HepG2 (cell line): ENCODE results near the gene CCDC85C. TPM values are rescaled to one million over a fixed set of nuclear protein-coding genes. Genes with fewer than 3 reads are reported as not detected.

ENCODE experiments used
- ATF7-NPFF ChIP-seq: sonication (generic); formaldehyde crosslinking; IDR thresholded peaks from 2 replicates; pipeline ENCODE4 v1.8.1; 2023; ENCODE audit warnings: mild to moderate bottlenecking, low read depth, missing genetic modification reagents, moderate library complexity
- FOSL2 ChIP-seq: sonication (generic); formaldehyde crosslinking; IDR thresholded peaks from 2 replicates; pipeline ENCODE4 v1.4.0; 2020; ENCODE audit warnings: missing genetic modification reagents
- HMG20A ChIP-seq: IDR thresholded peaks from 2 replicates; pipeline ENCODE4 v1.6.1; 2016; ENCODE audit warnings: borderline replicate concordance
- JUNB ChIP-seq: sonication (generic); formaldehyde crosslinking; IDR thresholded peaks from 2 replicates; pipeline ENCODE4 v1.8.0; 2022; ENCODE audit warnings: missing genetic modification reagents, mild to moderate bottlenecking, borderline replicate concordance
- NFYC ChIP-seq: IDR thresholded peaks from 2 replicates; pipeline ENCODE4 v1.6.1; 2016; ENCODE audit warnings: missing genetic modification reagents, missing compliant biosample characterization
- RBM39 ChIP-seq: fragments of 200-400 bp; formaldehyde crosslinking; IDR thresholded peaks from one replicate; pipeline ENCODE4 v1.6.1; 2018; ENCODE audit warnings: antibody characterized with exemption, mild to moderate bottlenecking, low read depth, low read length; ENCODE audit not compliant: poor library complexity, severe bottlenecking
- RERE ChIP-seq: IDR thresholded peaks from 2 replicates; pipeline ENCODE4 v1.6.1; 2016; ENCODE audit warnings: low read depth, missing genetic modification reagents, missing compliant biosample characterization
- SNAPC5 ChIP-seq: sonication (generic); formaldehyde crosslinking; IDR thresholded peaks from 2 replicates; pipeline ENCODE4 v1.8.1; 2023; ENCODE audit warnings: mild to moderate bottlenecking, missing genetic modification reagents, borderline replicate concordance
- SRSF1 ChIP-seq: fragments of 200-400 bp; formaldehyde crosslinking; optimal IDR thresholded peaks from 2 replicates; pipeline ENCODE3; 2017; ENCODE audit warnings: mild to moderate bottlenecking, low read depth, low read length, moderate library complexity
- ZFP91 ChIP-seq: sonication (generic); formaldehyde crosslinking; IDR thresholded peaks from 2 replicates; pipeline ENCODE4 v1.9.0; 2022; ENCODE audit warnings: missing genetic modification reagents, mild to moderate bottlenecking, borderline replicate concordance
- ZNF124 ChIP-seq: sonication (generic); formaldehyde crosslinking; IDR thresholded peaks from 2 replicates; pipeline ENCODE4 v1.4.0; 2020; ENCODE audit warnings: missing genetic modification reagents
- ZNF234 ChIP-seq: sonication (generic); formaldehyde crosslinking; conservative IDR thresholded peaks from 2 replicates; pipeline ENCODE4 v1.5.1; 2020; ENCODE audit warnings: mild to moderate bottlenecking, missing genetic modification reagents
- ZNF333 ChIP-seq: sonication (generic); formaldehyde crosslinking; IDR thresholded peaks from 2 replicates; pipeline ENCODE4 v1.4.0; 2020; ENCODE audit warnings: mild to moderate bottlenecking, missing genetic modification reagents, borderline replicate concordance
- ZNF350 ChIP-seq: sonication (generic); formaldehyde crosslinking; IDR thresholded peaks from 2 replicates; pipeline ENCODE4 v1.4.0; 2020; ENCODE audit warnings: mild to moderate bottlenecking, low read depth, missing genetic modification reagents, borderline replicate concordance
- ZNF615 ChIP-seq: sonication (generic); formaldehyde crosslinking; IDR thresholded peaks from 2 replicates; pipeline ENCODE4 v1.5.0; 2020; ENCODE audit warnings: mild to moderate bottlenecking, missing genetic modification reagents, borderline replicate concordance
- ZSCAN25 ChIP-seq: sonication (generic); formaldehyde crosslinking; IDR thresholded peaks from 2 replicates; pipeline ENCODE4 v1.8.0; 2022; ENCODE audit warnings: mild to moderate bottlenecking, missing genetic modification reagents
- polyA plus RNA-seq, 8 experiments: library from polyadenylated mRNA; depleted of rRNA in 3 of 8; stranded (reverse) in 7 of 8; unstranded in 1 of 8; fragments of >200 nt; fragmentation: Illumina TruSeq in 4 of 8; extraction: Trizol in 4 of 8; gene quantifications; 2 replicates each; pipeline versions ENCODE4 v1.2.1 to v1.2.3, GENCODE V29; 2011 to 2016; ENCODE audit warnings: low read depth in 4 of 8, missing spikeins in 1 of 8, mixed read lengths in 1 of 8; ENCODE audit not compliant: insufficient read depth in 1 of 8
- total RNA-seq, 5 experiments: library from RNA; depleted of rRNA; stranded (reverse); fragments of >200 nt; fragmentation: Illumina TruSeq; extraction: Trizol; gene quantifications; 2 replicates each; pipeline ENCODE4 v1.2.3, GENCODE V29; 2016; ENCODE audit warnings: low read depth in 1 of 5
- TF ChIP-seq, protein P1 (sequence below): IDR thresholded peaks from 2 replicates; pipeline ENCODE4 v1.6.1; 2016; ENCODE audit warnings: mild to moderate bottlenecking
- TF ChIP-seq, protein P2 (sequence below): fragments of 450-650 bp; IDR thresholded peaks from 2 replicates; pipeline ENCODE4 v1.6.1; 2016

The CCDC85C gene
- total and polyA plus RNA-seq, 2 of the 13 experiments (the other 11 are each of a cell fraction or from before 2014, with no cell fraction given) = 18.8 to 43.8 TPM

DNA sequence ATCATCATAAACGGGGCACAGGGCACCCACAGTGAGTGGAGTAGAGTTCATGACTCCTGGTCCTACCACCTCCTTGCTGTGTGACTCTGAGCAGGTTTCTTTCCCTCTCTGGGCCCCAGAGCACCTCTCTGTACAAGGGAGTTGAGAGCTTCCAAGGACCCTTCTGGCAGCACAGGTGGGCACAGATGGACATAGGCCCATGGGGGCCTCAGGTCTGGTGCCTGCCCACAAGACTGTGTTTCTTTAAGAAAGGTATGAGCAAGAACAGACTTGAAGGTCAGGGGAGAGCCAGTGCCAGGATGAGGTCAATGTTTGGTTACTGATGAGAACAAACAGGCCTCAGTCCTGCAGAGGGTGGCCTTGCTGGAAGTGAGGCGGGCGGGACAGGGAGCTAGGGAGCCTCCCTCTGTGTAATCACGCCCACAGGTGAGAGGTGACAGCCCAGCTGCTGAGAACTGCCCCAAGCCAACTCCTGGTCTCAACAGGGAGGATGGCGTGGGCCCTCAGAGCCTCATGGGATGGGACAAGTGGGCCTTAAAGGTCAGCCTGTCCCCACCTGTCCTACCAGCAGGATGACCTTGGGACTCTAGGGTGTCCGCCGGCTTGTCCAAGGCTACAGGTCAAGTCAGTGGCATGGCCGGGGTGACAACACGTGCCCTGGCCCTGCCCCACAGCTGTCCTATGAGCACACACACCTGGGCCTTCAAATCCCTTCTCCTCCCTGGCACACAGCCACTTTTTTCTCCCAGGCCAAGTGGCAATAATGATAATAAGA lies 49.1 kb downstream of the CCDC85C start (continued):
- TF ChIP-seq ZFP91 (CRISPR knock-in tag) (peak; percentile 99), JUNB (CRISPR knock-in tag) (no peak), RBM39 (peak; percentile 30), ZNF333 (CRISPR knock-in tag) (no peak), ZNF350 (CRISPR knock-in tag) (peak; percentile 61), RERE (0 out of 2 replicates have a peak, but pooled peaks have one; percentile 42), SNAPC5 (CRISPR knock-in tag) (no peak), ZNF124 (CRISPR knock-in tag) (no peak; the same call in 1 of the 2 replicates), FOSL2 (CRISPR knock-in tag) (peak; percentile 24; the same call in 1 of the 2 replicates), ZNF234 (CRISPR knock-in tag) (no peak), ZNF615 (CRISPR knock-in tag) (0 out of 2 replicates have a peak, but pooled peaks have one; percentile 58), NFYC (no peak), ATF7-NPFF (CRISPR knock-in tag) (peak; percentile 29; the same call in 1 of the 2 replicates), SRSF1 (no peak), ZSCAN25 (CRISPR knock-in tag) (peak; percentile 66; the same call in 1 of the 2 replicates), HMG20A (CRISPR knock-in tag) (peak; percentile 11; the same call in 1 of the 2 replicates)
- TF ChIP-seq, protein P1, sequence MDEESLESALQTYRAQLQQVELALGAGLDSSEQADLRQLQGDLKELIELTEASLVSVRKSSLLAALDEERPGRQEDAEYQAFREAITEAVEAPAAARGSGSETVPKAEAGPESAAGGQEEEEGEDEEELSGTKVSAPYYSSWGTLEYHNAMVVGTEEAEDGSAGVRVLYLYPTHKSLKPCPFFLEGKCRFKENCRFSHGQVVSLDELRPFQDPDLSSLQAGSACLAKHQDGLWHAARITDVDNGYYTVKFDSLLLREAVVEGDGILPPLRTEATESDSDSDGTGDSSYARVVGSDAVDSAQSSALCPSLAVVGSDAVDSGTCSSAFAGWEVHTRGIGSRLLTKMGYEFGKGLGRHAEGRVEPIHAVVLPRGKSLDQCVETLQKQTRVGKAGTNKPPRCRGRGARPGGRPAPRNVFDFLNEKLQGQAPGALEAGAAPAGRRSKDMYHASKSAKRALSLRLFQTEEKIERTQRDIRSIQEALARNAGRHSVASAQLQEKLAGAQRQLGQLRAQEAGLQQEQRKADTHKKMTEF (CRISPR knock-in tag) = peak; percentile 56; the same call in 1 of the 2 replicates
- TF ChIP-seq, protein P2, sequence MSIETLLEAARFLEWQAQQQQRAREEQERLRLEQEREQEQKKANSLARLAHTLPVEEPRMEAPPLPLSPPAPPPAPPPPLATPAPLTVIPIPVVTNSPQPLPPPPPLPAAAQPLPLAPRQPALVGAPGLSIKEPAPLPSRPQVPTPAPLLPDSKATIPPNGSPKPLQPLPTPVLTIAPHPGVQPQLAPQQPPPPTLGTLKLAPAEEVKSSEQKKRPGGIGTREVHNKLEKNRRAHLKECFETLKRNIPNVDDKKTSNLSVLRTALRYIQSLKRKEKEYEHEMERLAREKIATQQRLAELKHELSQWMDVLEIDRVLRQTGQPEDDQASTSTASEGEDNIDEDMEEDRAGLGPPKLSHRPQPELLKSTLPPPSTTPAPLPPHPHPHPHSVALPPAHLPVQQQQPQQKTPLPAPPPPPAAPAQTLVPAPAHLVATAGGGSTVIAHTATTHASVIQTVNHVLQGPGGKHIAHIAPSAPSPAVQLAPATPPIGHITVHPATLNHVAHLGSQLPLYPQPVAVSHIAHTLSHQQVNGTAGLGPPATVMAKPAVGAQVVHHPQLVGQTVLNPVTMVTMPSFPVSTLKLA = 0 out of 2 replicates have a peak, but pooled peaks have one; percentile 13
